Cerebellar nuclear complex (tissue), 1 donor: Measurements from ENCODE around the gene RLIM.
"Not testable (repeated sequence)": the region's sequence is repeated elsewhere in the genome, so short reads cannot be mapped to it uniquely, and the experiment has no call there.

Source experiments
- DNase-seq, 2 experiments: peaks; one replicate each; lab custom pipeline; 2025; lab: John Stamatoyannopoulos, UW

The RLIM gene, protein sequence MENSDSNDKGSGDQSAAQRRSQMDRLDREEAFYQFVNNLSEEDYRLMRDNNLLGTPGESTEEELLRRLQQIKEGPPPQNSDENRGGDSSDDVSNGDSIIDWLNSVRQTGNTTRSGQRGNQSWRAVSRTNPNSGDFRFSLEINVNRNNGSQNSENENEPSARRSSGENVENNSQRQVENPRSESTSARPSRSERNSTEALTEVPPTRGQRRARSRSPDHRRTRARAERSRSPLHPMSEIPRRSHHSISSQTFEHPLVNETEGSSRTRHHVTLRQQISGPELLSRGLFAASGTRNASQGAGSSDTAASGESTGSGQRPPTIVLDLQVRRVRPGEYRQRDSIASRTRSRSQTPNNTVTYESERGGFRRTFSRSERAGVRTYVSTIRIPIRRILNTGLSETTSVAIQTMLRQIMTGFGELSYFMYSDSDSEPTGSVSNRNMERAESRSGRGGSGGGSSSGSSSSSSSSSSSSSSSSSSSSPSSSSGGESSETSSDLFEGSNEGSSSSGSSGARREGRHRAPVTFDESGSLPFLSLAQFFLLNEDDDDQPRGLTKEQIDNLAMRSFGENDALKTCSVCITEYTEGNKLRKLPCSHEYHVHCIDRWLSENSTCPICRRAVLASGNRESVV

DNA sequence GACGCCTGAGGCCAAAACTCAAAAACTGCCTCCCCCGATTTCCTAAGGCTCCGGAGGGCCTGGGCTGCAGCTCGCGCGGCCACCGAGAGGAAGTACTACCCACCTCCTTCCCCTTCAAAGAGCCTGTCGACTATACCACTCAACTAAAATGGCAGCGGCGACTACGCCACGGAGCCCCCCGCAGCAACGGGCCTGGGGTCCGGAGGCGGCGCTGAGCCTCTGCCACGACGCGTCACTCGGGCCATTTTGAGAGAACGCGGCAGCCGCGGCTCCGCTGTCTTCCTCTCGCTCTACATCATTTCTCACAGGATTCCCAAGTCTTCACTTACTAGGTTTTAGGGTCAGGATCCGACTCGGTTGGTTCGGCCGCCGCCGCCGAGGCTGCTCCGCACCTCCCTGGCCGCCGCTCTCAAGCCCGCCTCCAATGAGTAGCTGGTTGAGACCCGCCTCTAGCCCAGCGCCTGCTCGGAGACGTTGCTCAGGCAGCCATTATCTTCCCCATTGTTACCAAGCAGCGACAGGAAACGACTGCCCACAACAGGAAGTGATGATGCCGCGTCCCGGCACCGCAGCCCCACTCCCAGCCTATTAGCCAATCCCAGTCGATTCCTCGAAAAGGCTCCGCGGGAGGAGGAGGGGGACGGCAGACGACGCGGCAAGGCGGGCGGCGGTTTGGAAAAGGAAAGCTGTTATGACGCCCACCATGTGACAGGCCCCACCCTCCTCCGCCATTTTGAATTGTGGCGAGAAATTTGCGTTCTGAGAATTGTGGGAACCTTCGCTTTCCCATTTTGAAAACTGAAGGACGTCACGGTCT is at the start of gene RLIM:
Gene RLIM, minus strand, starts transcription at position 532 of the 817 bp plus-strand sequence. CDS start 18,647 bp downstream, outside the sequence.
- DNase-seq, result peak in 1 of 2 experiments; percentile 62

DNA sequence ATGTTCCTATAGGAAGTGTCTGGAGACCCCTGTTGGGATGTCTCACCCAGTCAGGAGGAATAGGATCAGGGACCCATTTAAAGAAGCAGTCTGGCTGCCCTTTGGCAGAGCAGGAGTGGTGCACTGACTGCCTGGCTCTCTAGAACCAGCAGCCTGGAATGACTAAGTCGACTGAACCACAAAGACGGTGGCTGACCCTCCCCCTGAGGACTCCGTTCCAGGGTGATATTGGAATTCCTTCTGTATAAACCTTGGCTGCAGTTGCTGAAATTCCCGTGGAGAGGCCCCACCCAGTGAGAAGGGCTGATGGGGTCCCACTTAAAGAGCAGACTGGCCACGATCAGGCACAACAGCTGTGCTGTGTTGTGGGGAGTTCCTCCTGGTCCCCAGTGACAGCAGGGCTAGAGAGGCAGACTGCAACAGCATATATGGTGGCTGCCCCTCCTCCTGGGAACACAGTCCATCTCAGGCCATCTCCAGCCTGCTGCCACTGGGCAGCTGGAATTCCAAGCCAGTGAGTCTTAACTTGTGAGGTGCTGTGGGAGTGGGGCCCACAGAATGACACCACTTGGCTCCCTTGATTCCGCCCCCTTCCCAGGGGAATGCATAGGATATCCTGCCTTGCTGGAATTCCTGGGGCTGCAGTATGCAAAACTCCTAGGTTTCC is 41.8 kb upstream of the RLIM start:
- DNase-seq, result no peak

DNA sequence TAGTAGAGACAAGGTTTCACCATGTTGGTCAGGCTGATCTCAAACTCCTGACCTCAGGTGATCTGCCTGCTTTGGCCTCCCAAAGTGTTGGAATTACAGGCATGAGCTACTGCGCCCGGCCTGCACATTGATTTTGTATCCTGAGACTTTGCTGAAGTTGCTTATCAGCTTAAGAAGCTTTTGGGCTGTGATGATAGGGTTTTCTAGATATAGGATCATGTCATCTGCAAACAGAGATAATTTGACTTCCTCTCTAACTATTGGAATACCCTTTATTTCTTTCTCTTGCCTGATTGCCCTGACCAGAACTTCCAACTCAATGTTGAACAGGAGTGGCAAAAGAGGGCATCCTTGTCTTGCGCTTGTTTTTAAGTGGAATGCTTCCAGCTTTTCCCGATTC is 40.5 kb upstream of the RLIM start:
- not testable (repeated sequence) for DNase-seq

DNA sequence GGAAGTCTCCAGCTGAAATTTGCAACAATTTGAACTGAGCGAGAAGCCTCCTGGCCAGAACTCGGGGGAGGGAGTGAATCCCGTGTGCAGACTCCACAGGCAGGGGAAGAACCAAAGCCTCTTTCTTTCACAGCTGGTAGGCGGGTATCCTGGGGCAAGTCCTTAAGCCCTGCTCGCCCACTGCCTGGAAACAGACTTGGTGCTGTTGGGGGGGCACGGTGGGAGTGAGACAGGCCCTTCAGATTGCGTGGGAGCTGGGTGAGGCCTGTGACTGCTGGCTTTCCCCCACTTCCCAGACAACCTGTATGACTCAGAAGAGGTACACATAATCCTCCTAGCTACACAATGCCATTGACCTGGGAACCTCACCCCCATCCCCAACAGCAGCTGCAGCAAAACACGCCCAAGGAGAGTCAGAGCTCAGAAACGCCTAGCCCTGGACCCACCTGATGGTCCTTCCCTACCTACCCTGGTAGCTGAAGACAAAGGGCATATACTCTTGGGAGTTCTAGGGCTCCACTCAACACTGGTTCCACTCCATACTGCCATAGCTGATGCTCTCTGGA is 22.4 kb upstream of the RLIM start:
- no peak for DNase-seq

DNA sequence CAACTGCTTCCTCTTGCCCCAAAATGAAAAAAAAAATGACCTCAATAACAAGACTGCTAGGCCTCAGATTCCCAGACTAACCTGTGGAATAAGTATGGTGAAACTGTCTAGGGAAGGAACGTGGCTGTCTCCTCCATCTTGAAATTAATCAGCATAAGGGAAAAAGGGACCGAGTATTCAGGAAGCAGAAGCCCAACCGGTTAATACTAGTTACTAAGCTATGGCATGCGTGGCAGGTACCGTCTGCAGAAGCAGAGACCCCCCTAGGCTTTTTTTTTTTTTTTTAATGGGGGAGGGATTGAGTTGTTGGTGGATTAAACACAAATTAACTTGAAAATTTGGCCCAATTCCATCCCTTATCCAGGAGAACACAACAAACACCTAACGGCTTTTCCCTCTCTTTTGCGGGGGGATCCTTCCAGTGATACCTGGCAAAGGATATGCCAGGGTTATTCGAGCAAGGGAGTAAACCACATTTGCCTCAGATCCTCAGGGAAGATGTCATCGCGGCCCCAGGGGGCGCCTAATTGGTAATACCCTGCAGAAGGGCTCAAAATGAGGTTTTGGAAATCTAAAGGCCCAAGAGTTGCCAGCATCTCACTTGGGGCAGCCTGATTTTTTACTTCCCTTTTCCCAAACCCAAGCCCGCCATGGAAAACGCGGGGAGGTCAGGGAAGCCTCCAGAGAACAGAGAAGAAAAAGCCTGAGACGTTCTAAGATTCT is 893 bp downstream of the RLIM start:
- no peak for DNase-seq

DNA sequence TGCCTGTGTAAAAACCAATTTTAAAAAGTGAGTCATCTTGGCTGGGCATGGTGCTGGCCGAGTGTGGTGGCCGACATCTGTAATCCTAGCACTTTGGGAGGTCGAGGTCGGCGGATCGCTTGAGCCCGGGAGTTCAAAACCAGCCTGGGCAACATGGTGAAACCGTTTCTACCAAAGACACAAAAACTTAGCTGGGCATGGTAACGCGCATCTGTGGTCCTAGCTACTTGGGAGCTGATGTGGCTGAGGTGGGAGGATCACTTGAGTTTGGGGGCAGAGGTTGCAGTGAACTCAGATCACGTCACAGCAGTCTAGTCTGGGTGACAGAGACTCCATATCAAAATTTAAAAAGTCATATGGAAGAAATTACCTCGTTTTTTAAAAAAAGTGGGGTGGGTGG is 7.6 kb downstream of the RLIM start:
- no peak for DNase-seq

DNA sequence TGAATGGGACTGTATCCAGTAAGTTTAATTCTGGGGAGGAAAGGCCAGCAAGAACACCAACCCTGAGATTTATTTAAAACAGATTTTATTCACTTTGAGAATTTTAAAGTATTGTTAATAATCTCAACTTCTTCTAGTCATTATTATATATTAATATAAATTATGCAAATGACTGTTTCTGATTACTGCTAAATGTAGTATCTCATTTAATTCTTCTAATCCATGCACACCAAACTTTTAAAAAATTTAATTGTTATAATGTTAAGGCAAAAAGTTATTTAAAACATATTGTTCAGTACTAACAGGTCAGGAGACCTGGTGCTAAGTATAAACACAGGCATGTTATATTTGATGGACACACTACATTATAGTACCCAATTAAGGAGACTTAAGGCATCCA is 8.1 kb downstream of the RLIM start:
- DNase-seq, result no peak

DNA sequence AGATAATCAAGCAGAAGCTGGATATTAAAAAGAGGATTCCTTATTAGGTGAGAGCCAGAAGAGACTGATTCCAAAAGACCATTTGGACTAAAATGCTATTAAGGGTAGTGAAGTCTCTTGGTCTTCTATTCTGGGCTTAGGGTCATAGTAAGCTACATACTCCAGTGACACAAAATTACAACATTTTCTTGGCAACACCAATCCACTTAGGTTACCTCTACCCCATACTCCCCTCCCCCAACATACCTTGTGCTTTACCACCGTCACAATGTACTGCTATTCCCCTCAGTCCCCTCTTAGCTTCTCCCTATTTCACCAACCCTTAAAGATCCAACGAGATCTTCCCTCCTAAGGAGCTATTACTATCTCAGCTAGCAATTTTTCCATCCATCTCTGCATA is 11.4 kb downstream of the RLIM start:
- DNase-seq, result no peak

DNA sequence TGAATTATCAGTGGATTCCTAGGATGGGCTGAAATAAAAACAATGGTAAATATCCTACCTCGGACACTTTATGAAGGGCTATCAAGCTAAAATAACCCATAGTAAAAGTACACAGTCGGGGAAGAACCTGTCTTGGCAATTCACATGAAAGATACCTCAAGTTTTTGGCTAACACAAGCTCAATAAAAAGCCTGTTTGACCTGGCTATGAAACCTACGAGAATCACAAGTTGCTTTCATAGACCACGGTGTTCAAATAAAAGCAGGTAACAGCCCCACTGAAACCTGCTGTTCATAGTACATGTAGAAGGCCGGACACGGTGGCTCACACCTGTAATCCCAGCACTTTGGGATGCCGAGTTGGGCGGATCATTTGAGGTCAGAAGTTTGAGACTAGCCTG is 12.3 kb downstream of the RLIM start:
- DNase-seq, result no peak

DNA sequence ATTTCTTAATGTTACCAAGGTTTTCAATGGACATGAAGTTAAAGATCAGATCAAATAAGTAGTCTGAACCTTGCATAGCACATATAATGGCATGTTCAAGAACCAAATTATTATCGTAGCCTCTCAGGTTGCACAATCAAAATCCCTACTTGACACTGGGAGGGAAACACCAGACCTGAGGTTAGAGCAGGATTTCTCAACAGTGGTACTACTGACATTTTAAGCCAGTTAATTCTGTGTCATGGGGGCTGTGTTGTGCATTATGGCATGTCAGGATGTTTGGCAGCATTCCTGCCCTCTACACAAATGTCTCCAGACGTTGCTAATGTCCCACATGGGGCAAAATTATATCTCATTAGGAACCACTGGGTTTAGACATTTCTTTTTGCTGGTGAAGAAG is 20.8 kb downstream of the RLIM start:
- DNase-seq, result no peak

DNA sequence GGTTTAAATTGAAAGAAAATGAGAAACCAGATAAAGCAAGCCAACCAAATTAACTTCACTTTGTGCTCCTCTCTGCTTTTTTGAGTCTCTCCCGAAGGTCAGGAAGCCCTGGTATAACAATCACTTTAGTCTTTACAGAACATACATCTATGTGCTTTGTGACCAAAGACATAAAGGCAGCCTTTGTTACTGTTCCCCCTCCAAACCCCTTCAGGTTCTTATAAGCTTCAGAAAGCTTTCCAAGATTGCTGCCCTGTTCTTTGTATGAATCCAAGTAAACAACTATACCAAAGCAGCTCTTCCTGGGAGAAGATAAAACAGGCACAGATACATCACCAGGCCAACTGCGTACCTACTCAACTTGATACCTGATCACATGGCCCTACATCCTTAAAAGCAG is 28.7 kb downstream of the RLIM start:
- no peak for DNase-seq

DNA sequence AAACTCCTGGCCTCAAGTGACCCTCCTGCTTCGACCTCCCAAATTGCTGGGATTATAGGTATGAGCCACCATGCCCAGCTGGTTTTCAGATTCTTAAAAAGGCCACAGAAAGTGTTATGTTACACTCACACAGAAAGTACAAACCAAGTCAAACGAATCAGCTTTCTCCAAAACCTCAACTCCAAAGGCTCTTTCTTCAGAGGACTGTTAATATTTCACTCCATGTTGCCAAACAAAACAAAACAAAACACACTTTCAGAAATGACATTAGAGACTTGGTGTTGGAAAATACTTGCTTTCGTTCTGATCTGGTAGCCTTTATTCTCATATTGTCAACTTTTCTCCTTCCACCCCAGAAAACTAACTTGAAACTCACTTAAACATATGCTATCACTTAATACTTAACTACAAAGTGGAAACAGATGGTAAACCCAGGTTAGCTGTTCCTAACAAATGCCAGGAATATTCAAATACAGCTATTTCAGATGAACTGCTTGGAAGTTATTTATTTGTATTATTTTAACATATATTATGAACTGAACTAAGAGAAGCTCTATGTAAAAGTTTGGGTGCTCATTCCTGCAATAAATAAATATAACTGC is 34.7 kb downstream of the RLIM start:
- no peak for DNase-seq

DNA sequence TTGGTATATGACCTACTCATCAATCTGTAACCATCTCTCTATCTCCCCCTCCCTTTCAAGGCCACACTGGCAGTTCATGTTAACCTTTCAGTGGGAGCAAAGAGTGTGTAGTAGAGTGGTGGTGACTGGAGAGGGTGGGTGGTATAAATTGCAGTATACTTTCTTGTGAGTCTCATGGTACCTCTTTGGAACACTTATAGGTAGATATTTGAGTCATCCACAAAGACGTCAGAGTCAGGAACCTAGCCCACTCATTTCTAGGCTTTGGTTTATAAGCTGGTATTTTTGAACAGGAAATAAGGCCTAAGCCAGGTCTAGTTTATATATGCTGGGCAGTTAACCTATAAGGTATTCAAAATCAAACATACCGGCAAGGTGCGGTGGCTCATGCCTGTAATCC is 36.3 kb downstream of the RLIM start:
- DNase-seq, result no peak

DNA sequence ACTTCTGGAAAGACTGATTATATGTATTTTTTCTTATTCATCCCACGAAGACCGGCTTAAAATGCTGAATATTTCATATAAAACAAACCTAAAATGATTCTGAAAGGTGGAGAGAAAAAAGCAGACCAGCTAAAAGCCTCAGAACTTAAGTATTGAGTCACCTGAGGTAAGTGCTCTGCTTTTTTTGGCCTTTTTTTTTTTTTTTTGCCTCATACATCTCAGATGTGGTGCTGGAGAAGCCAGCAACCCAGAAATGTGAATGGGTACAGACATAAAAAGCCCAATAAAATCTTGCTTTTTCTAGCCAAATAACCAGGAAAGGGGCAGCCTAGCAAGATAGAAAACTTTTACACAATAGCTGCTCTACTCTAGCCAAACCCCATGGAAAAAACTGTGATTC is 57.0 kb downstream of the RLIM start:
- no peak for DNase-seq

DNA sequence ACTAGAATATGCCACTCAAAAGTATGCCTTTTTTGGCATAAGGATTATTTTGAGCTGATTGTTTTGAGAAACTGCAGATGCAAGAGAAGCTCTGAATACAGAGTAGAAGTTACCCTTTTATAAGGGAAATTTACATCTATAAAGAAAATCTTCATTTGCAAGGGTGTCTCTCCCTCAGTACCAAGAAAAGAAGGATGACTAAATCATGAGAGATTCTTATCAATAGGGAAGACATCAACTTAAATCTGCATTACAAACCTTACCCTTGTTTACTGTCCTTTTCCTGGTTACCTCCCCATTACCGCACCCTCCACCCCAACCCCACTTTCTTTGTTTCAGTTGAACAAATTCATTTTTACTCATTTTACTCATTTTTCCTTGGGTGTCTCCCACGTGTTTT is 62.5 kb downstream of the RLIM start:
- no peak for DNase-seq

DNA sequence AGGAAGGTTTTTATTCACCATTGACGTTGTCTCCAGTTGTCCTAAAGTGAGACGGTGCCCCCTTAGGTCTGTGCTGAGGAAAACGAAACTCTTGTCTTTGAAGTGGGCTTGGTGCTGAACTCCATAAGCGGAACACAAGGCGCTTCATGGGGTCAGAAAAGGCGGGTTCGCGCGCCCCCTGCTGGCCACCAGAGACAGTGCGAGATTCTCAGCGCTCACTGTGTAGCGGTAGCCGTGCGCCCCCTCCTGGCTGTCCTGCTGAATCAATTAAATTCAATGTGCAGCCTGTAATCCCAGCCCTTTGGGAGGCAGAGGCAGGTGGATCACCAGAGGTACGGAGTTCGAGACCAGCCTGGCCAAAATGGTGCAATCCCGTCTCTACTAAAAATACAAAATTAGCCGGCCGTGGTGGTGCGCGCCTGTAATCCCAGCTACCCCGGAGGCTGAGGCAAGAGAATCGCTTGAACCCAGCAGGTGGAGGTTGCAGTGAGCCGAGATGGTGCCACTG is 64.1 kb downstream of the RLIM start:
- DNase-seq, result peak in 1 of 2 experiments; percentile 3

DNA sequence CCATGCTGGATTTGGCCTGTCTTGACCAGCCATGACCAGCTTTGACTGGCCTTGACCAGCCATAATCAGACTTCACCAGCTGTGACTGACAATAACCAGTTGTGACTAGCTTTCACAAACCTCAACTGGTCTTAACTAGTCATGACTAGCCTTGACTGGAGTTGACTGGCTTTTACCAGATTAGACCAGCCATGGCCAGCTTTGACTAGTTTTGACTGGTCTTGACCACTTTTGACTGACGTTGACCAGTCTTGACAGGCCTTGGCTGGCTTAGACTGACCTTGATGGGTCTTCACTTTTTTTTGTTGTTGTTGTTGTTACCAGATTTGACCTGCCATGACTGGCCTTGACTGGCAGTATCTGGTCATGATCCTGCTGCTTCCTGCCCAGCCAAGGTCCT is 67.4 kb downstream of the RLIM start:
- DNase-seq, result no peak

DNA sequence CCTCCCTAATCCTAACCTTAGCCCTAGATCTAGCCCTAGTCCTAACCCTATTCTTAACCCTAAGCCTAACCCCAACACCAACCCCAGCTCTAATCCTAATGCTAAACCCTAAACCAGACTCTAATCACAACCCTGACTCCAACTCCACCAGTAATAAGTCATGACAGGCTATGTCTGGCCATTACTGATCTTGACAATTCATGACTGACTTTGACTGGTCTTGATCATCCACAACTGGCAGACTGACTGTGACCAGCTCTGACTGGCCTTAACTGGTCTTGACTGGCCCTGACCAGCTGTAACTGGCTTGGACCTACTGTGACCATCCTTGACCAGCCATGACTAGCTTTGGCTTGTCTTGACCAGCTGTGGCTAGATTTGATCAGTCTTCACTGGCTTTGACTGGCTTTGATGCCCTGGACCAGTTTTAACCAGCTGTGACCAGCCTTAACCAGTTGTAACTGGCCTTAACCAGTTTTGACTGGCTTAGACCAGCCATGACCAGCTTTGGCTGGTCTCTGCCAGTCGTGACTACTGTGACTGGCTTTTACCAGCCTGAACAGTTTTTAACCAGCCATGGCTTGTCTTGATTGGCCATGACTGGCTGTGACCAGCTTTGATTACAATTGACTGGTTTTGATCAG is 68.4 kb downstream of the RLIM start:
- no peak for DNase-seq

DNA sequence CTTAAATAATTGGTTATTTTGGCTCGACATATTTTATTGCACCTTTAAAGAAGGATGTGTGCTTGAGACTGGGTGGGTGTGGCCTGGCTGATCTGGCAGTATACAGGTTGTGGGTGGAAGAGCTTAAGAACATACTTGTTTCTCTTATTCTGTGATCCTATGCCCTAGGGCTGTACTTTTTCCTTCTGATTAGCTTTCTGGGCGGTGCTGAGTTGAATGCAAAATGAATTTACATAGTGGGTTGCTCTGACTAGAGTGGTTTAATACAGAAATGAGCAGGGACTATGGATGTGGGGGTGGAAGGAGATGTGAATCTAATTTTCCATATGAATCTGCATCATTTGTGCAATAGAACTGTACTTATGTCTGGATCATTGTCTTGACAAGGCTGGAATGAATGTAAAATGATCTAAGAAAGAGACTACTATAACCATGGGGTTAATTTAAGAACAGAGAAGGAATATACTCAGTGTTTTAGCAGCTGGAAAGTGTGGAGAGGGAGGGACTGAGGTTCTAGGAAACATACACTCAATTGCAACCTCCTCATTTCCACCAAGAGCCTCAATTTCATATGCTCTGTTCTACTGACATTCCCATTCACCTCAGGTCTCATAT is 73.7 kb downstream of the RLIM start:
- DNase-seq, result no peak
